Measurements from ENCODE around the gene TPST2.

DNA sequence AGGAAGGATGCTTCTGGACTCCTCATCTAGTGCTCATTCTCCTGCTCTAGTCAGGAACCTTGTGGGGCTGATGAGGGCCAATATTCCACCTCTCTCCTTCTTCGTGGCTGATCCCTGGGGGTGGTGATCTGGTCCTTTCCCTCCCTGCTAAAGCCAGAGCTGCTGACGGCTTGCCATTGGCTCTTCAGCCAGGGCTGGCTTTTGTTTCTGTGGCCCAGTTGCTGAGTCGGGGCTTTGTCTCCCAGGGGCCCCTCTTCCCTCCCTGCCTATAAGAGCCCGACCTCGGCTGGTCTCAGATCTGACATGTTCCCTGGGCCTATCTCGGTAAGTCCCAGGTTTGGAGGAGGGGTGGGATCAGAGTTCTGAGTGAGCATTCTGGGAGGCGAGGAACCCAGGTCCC is 31.7 kb upstream of the TPST2 start, which contains the start of gene CRYBA4:
- TF ChIP-seq, protein P1, sequence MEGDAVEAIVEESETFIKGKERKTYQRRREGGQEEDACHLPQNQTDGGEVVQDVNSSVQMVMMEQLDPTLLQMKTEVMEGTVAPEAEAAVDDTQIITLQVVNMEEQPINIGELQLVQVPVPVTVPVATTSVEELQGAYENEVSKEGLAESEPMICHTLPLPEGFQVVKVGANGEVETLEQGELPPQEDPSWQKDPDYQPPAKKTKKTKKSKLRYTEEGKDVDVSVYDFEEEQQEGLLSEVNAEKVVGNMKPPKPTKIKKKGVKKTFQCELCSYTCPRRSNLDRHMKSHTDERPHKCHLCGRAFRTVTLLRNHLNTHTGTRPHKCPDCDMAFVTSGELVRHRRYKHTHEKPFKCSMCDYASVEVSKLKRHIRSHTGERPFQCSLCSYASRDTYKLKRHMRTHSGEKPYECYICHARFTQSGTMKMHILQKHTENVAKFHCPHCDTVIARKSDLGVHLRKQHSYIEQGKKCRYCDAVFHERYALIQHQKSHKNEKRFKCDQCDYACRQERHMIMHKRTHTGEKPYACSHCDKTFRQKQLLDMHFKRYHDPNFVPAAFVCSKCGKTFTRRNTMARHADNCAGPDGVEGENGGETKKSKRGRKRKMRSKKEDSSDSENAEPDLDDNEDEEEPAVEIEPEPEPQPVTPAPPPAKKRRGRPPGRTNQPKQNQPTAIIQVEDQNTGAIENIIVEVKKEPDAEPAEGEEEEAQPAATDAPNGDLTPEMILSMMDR (IDR thresholded peaks at IDR 0.05) = no peak
- TF ChIP-seq POLR2A (IDR thresholded peaks at IDR 0.05) = no peak
- no peak for TF ChIP-seq EP300 (IDR thresholded peaks at IDR 0.05)

All from tibial nerve (tissue), 4 donors.